Lung (tissue), 12 donors: ENCODE results near the gene BTBD3. TPM values are rescaled to one million over a fixed set of nuclear protein-coding genes. Genes with fewer than 3 reads are reported as not detected.
A peak's percentile ranks its signal among the peaks of the same experiment; 100 is the strongest.

Experiments
- ATAC-seq: fragments of 200-7000 bp; cut with Tn5 transposase; one replicate; pipeline ENCODE4 v1.9.1; 2020; ENCODE audit warnings: moderate number of reproducible peaks; ENCODE audit not compliant: insufficient read depth, low FRiP score
- DNase-seq, 3 donors: peaks; one replicate each; pipeline ENCODE4 v3.0.0-alpha.2; 2013 to 2017
- H3K27ac ChIP-seq, 2 donors: one replicate each; pipeline ENCODE4 v1.5.1; 2013; ENCODE audit warnings: mild to moderate bottlenecking in 2 of 2, moderate library complexity in 2 of 2, control low read depth in 1 of 2, inconsistent platforms in 1 of 2, low read depth in 1 of 2, low read length in 1 of 2
- H3K27me3 ChIP-seq, 3 donors: one replicate each; pipeline ENCODE4 v1.5.1; 2013; ENCODE audit warnings: low read length in 2 of 3; ENCODE audit not compliant: control insufficient read depth in 3 of 3, insufficient read depth in 3 of 3
- H3K36me3 ChIP-seq, 4 donors: one replicate each; pipeline ENCODE4 v1.5.1; 2013; ENCODE audit warnings: low read length in 4 of 4, mild to moderate bottlenecking in 1 of 4, moderate library complexity in 1 of 4; ENCODE audit not compliant: control insufficient read depth in 4 of 4, insufficient read depth in 4 of 4
- H3K4me1 ChIP-seq, 5 donors: one replicate each; pipeline ENCODE4 v1.5.1; 2013; ENCODE audit warnings: low read length in 5 of 5, mild to moderate bottlenecking in 2 of 5, moderate library complexity in 1 of 5; ENCODE audit not compliant: control insufficient read depth in 5 of 5, insufficient read depth in 5 of 5
- H3K4me3 ChIP-seq: one replicate; pipeline ENCODE4 v1.5.1; 2013; ENCODE audit warnings: mild to moderate bottlenecking, control low read depth, moderate library complexity
- H3K9ac ChIP-seq, 2 donors: one replicate each; pipeline ENCODE4 v1.5.1; 2013; ENCODE audit warnings: low read length in 2 of 2, control low read depth in 1 of 2; ENCODE audit not compliant: insufficient read depth in 1 of 2
- H3K9me3 ChIP-seq, 4 donors: one replicate each; pipeline ENCODE4 v1.5.1; 2013; ENCODE audit warnings: low read length in 3 of 4, mild to moderate bottlenecking in 1 of 4, moderate library complexity in 1 of 4; ENCODE audit not compliant: control insufficient read depth in 4 of 4, insufficient read depth in 3 of 4
- CTCF ChIP-seq: IDR thresholded peaks from 2 replicates; pipeline ENCODE4 v1.5.1; 2012; ENCODE audit warnings: mild to moderate bottlenecking; ENCODE audit errors: control extremely low read depth, extremely low read depth
- WGBS, 2 donors: extraction: QIAGEN DNeasy Blood & Tissue Kit; methylation state at CpG; one replicate each; pipeline ENCODE4 v1.1.7; 2013; 5-methylcytosine and 5-hydroxymethylcytosine counted together
- polyA plus RNA-seq, 2 donors: library from polyadenylated mRNA; stranded (reverse); fragments of 200-250 nt; gene quantifications; one replicate each; pipeline ENCODE4 v1.2.1, GENCODE V29; 2013
- total RNA-seq, 2 donors: library from RNA; depleted of rRNA in 1 of 2; stranded (reverse); fragments of >200 nt in 1 of 2; gene quantifications; one replicate each; pipeline ENCODE4 v1.2.1, GENCODE V29; 2014 to 2021
- donor health status: control.
- donor health status: control.
- donor health status: Bipolar disorder and iron deficiency.
- donor health status: healthy.
- donor health status: DM: yes; HTN: yes; CAD: no.

Gene BTBD3
- total and polyA plus RNA-seq, 4 donors: 7.4 to 67.9 (median 22.5) TPM

- Histone ChIP-seq H3K4me3 (no peak overlapping the region), H3K9me3 (peaks cover 0 to 10% (median 1%) of the 10 kb centered on the region in 4 donors), H3K4me1 (no peaks in the 10 kb centered on the region), H3K27ac (no peak overlapping the region), H3K36me3 (no peaks in the 10 kb centered on the region), H3K9ac (no peak overlapping the region), H3K27me3 (no peaks in the 10 kb centered on the region)
- TF ChIP-seq CTCF: no peak
- DNase-seq (no peak), ATAC-seq (no peak)
- 82 to 83% methylated on average over 3 of the region's 3 CpGs for WGBS, 2 donors
These were observed 34.0 kb downstream of the BTBD3 start for GRCh38 chr20:11951696-11952095.

GRCh38 chr20:11952639-11953038 lies 34.9 kb downstream of the BTBD3 start:
- ATAC-seq (no peak), DNase-seq (no peak)
- H3K4me3 ChIP-seq: no peak overlapping the region
- no peaks in the 10 kb centered on the region for H3K36me3 ChIP-seq
- no peak for TF ChIP-seq CTCF
- no peak overlapping the region for H3K27ac ChIP-seq
- no peaks in the 10 kb centered on the region for H3K27me3 ChIP-seq
- H3K4me1 ChIP-seq: no peaks in the 10 kb centered on the region
- H3K9ac ChIP-seq: no peak overlapping the region
- peaks cover 0 to 9% (median 1%) of the 10 kb centered on the region in 4 donors for H3K9me3 ChIP-seq
- 88 to 91% methylated on average over 4 of the region's 4 CpGs for WGBS, 2 donors

- Histone ChIP-seq H3K27ac (no peak overlapping the region), H3K4me3 (no peak overlapping the region), H3K9ac (no peak overlapping the region), H3K4me1 (no peaks in the 10 kb centered on the region), H3K27me3 (no peaks in the 10 kb centered on the region), H3K36me3 (no peaks in the 10 kb centered on the region), H3K9me3 (peaks cover 0 to 7% (median 1%) of the 10 kb centered on the region in 4 donors)
- TF ChIP-seq CTCF: no peak
- no peak for ATAC-seq
- no peak for DNase-seq
These were observed 40.2 kb downstream of the BTBD3 start for GRCh38 chr20:11957911-11958310.

- TF ChIP-seq CTCF: no peak
- H3K9me3 ChIP-seq: peaks cover 0 to 7% (median 1%) of the 10 kb centered on the region in 4 donors
- no peak overlapping the region for H3K27ac ChIP-seq
- DNase-seq (peak in 1 of 3 donors; percentile 26), ATAC-seq (no peak)
- no peak overlapping the region for H3K9ac ChIP-seq
- no peak overlapping the region for H3K4me3 ChIP-seq
- 61 to 63% methylated on average over 24 of the region's 24 CpGs for WGBS, 2 donors
- H3K4me1 ChIP-seq: no peaks in the 10 kb centered on the region
- no peaks in the 10 kb centered on the region for H3K27me3 ChIP-seq
- no peaks in the 10 kb centered on the region for H3K36me3 ChIP-seq
These were observed 41.2 kb downstream of the BTBD3 start for GRCh38 chr20:11958855-11959254.
